B cell (primary cell): ENCODE measurements around the gene ABLIM1. TPM values are rescaled to one million over a fixed set of nuclear protein-coding genes. Genes with fewer than 3 reads are reported as not detected.

Source experiments
- ATAC-seq: fragments of 200-7000 bp; cut with Tn5 transposase; one replicate; pipeline ENCODE4 v1.10.0; 2021; ENCODE audit warnings: low read depth, mild to moderate bottlenecking, moderate number of reproducible peaks, moderate library complexity
- CTCF ChIA-PET: fragments of 350-600 bp; sonication (Branson Sonifier 250); formaldehyde crosslinking; loops from one replicate; lab custom pipeline; 2021; ENCODE audit warnings: antibody characterized with exemption, inconsistent platforms; lab: Charles Lee
- POLR2A ChIA-PET: fragments of 350-600 bp; sonication (Branson Sonifier 250); formaldehyde crosslinking; loops from one replicate; lab custom pipeline; 2021; ENCODE audit warnings: antibody characterized with exemption; lab: Charles Lee
- DNase-seq: peaks from one replicate; pipeline ENCODE4 v3.0.0; 2013
- H2AFZ ChIP-seq: 2 replicates; pipeline ENCODE4 v1.6.1; 2012; ENCODE audit warnings: mild to moderate bottlenecking, low read depth, low read length; ENCODE audit not compliant: insufficient read depth, poor library complexity, severe bottlenecking
- H3K27ac ChIP-seq, 2 donors: 1 replicate in 1 of 2; 2 replicates in 1 of 2; pipeline ENCODE4 v1.5.1; 2012 to 2013; ENCODE audit warnings: low read length in 2 of 2, mild to moderate bottlenecking in 2 of 2, moderate library complexity in 1 of 2
- H3K27me3 ChIP-seq, 4 experiments: fragments of 200-600 bp in 1 of 4; sonication (generic) in 1 of 4; replicated peaks in 1 of 4; 1 replicate in 2 of 4; 2 replicates in 2 of 4; pipeline versions ENCODE4 v1.6.1 to v1.7.0; 2013 to 2016; ENCODE audit warnings: low read length in 3 of 4, mild to moderate bottlenecking in 2 of 4, mixed read lengths in 1 of 4, moderate library complexity in 1 of 4; ENCODE audit not compliant: insufficient read depth in 4 of 4, control insufficient read depth in 3 of 4; ENCODE audit errors: control extremely low read depth in 1 of 4
- H3K36me3 ChIP-seq, 2 experiments: replicated peaks in 1 of 2; 1 replicate in 1 of 2; 2 replicates in 1 of 2; pipeline versions ENCODE4 v1.6.1 to v1.7.1; 2013; ENCODE audit warnings: low read length in 1 of 2; ENCODE audit not compliant: insufficient read depth in 2 of 2, control insufficient read depth in 1 of 2; ENCODE audit errors: control extremely low read depth in 1 of 2, extremely low read depth in 1 of 2
- H3K4me1 ChIP-seq, 2 donors: fragments of 200-600 bp in 1 of 2; sonication (generic) in 1 of 2; 1 replicate in 1 of 2; 2 replicates in 1 of 2; pipeline versions ENCODE4 v1.5.1 to v1.6.1; 2013 to 2017; ENCODE audit warnings: low read length in 2 of 2; ENCODE audit not compliant: control insufficient read depth in 2 of 2, insufficient read depth in 2 of 2
- H3K4me2 ChIP-seq: replicated peaks from 2 replicates; pipeline ENCODE3; 2012; ENCODE audit warnings: mild to moderate bottlenecking, low read depth, low read length; ENCODE audit not compliant: poor library complexity, severe bottlenecking
- H3K4me3 ChIP-seq, 5 experiments: fragments of 200-600 bp in 1 of 5; sonication (generic) in 1 of 5; 1 replicate in 3 of 5; 2 replicates in 2 of 5; pipeline versions ENCODE4 v1.5.1 to v1.7.0; 2011 to 2016; ENCODE audit warnings: low read length in 4 of 5, mild to moderate bottlenecking in 4 of 5, low read depth in 2 of 5, control low read depth in 1 of 5, moderate library complexity in 1 of 5; ENCODE audit not compliant: insufficient read depth in 1 of 5; ENCODE audit errors: control extremely low read depth in 1 of 5, extremely low read depth in 1 of 5
- H3K79me2 ChIP-seq: fragments of 200-600 bp; sonication (generic); one replicate; pipeline ENCODE4 v1.6.0; 2016; ENCODE audit warnings: low read length; ENCODE audit not compliant: control insufficient read depth, insufficient read depth
- H3K9ac ChIP-seq: fragments of 200-600 bp; sonication (generic); 2 replicates; pipeline ENCODE4 v1.6.1; 2017; ENCODE audit warnings: mild to moderate bottlenecking, low read length, moderate library complexity
- H3K9me3 ChIP-seq, 3 donors: one replicate each; pipeline versions ENCODE4 v1.6.1 to v1.7.1; 2013; ENCODE audit warnings: low read length in 2 of 3; ENCODE audit not compliant: control insufficient read depth in 2 of 3, insufficient read depth in 1 of 3; ENCODE audit errors: control extremely low read depth in 1 of 3
- H4K20me1 ChIP-seq: 2 replicates; pipeline ENCODE4 v1.6.0; 2012; ENCODE audit warnings: mild to moderate bottlenecking, low read length; ENCODE audit not compliant: insufficient read depth, control insufficient read depth, poor library complexity, severe bottlenecking
- H3K27ac Mint-ChIP-seq: one replicate; pipeline ENCODE4 v1.8.0; 2021; ENCODE audit warnings: mixed read lengths
- H3K27me3 Mint-ChIP-seq: one replicate; pipeline ENCODE4 v1.8.0; 2021; ENCODE audit warnings: mixed read lengths
- H3K4me1 Mint-ChIP-seq: one replicate; pipeline ENCODE4 v1.8.0; 2021; ENCODE audit warnings: mixed read lengths
- H3K4me3 Mint-ChIP-seq: one replicate; pipeline ENCODE4 v1.8.0; 2021; ENCODE audit warnings: mixed read lengths
- H3K9me3 Mint-ChIP-seq: one replicate; pipeline ENCODE4 v1.8.0; 2022; ENCODE audit warnings: mixed read lengths; ENCODE audit not compliant: insufficient read depth
- EZH2 ChIP-seq: IDR thresholded peaks from 2 replicates; pipeline ENCODE4 v1.6.1; 2012; ENCODE audit warnings: borderline replicate concordance, low read depth, mild to moderate bottlenecking, moderate library complexity, low read length; ENCODE audit not compliant: insufficient read depth, poor library complexity, severe bottlenecking
- WGBS: methylation state at CpG from one replicate; pipeline ENCODE4 v1.1.5; 2013; ENCODE audit warnings: missing lambda C conversion rate; ENCODE audit not compliant: insufficient coverage; 5-methylcytosine and 5-hydroxymethylcytosine counted together
- intact Hi-C: fragments of 100-400 bp; cut with micrococcal nuclease; formaldehyde crosslinking; loops from one replicate; pipeline ENCODE4 v1.10.0; 2022
- polyA plus RNA-seq: library from polyadenylated mRNA; depleted of rRNA; stranded (reverse); fragments of >200 nt; gene quantifications from 2 replicates; pipeline ENCODE4 v1.2.3, GENCODE V29; 2012
- total RNA-seq, 2 donors: library from RNA; stranded (reverse); fragments of 120-200 nt in 1 of 2; gene quantifications; 1 replicate in 1 of 2; 2 replicates in 1 of 2; pipeline versions ENCODE4 v1.2.3 to v1.2.4, GENCODE V29; 2013 to 2022
- TF ChIP-seq, protein P1 (sequence below): fragments of 200-600 bp; IDR thresholded peaks from one replicate; pipeline ENCODE4 v1.8.0; 2022; ENCODE audit warnings: antibody characterized with exemption, mild to moderate bottlenecking

The ABLIM1 gene
- total and polyA plus RNA-seq, 2 donors (not counting 1 experiment from before 2014, with no cell fraction given) = 55.6 to 148 TPM

DNA sequence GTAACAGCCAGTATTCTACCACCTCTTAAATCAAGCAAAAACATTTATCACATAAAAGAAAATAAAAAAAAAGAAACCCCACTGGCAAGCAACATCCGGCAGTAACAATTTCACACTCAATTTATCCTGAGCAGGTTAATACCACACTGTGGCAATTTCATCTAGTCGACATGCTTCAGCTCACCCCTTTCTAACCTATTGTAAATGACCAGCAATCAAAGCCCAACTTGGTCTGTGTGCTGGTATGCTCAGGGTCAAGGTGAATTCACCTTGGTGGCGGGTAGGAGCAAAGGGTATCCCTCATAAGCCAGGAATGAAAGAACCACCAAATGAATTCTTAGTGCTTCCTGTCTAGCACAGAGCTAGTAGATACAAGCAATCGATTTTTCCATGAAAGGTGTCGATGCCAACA is 144.7 kb downstream of the ABLIM1 start:
- peaks cover 99% of the 10 kb centered on the region for H3K79me2 ChIP-seq
- ChIA-PET CTCF (interaction anchor here (1.2 to 2.1 kb wide), 3 partner anchors 11 to 13 kb away, joined by 3 to 9 read pairs (median 4); no protein-coding TSS in a partner anchor), POLR2A (no interaction called here)
- no peak overlapping the region for H3K9ac ChIP-seq
- no peak for ATAC-seq
- no peak overlapping the region for H2AFZ ChIP-seq
- peak overlapping the region; percentile 0 for H3K4me2 ChIP-seq
- WGBS = 75% methylated on average over 3 of the region's 5 CpGs
- no peak for TF ChIP-seq EZH2
- TF ChIP-seq, protein P1, sequence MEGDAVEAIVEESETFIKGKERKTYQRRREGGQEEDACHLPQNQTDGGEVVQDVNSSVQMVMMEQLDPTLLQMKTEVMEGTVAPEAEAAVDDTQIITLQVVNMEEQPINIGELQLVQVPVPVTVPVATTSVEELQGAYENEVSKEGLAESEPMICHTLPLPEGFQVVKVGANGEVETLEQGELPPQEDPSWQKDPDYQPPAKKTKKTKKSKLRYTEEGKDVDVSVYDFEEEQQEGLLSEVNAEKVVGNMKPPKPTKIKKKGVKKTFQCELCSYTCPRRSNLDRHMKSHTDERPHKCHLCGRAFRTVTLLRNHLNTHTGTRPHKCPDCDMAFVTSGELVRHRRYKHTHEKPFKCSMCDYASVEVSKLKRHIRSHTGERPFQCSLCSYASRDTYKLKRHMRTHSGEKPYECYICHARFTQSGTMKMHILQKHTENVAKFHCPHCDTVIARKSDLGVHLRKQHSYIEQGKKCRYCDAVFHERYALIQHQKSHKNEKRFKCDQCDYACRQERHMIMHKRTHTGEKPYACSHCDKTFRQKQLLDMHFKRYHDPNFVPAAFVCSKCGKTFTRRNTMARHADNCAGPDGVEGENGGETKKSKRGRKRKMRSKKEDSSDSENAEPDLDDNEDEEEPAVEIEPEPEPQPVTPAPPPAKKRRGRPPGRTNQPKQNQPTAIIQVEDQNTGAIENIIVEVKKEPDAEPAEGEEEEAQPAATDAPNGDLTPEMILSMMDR = no peak
- no peak for DNase-seq
- H3K36me3 ChIP-seq = peaks cover 0 to 5% of the 10 kb centered on the region in 2 experiments
- Mint-ChIP-seq H3K27me3 (no peaks in the 10 kb centered on the region), H3K4me1 (peaks cover 79% of the 10 kb centered on the region), H3K27ac (no peak overlapping the region), H3K4me3 (no peak overlapping the region), H3K9me3 (no peaks in the 10 kb centered on the region)
- H3K9me3 ChIP-seq = no peaks in the 10 kb centered on the region
- H3K27me3 ChIP-seq = no peaks in the 10 kb centered on the region
- H3K4me1 ChIP-seq = peaks cover 40 to 44% of the 10 kb centered on the region in 2 donors
- H3K27ac ChIP-seq = no peak overlapping the region
- peaks cover 88% of the 10 kb centered on the region for H4K20me1 ChIP-seq
- H3K4me3 ChIP-seq = no peak overlapping the region
- intact Hi-C loops = loop anchor here (2.0 kb wide), 1 partner anchor 17 kb away; no protein-coding TSS in a partner anchor

DNA sequence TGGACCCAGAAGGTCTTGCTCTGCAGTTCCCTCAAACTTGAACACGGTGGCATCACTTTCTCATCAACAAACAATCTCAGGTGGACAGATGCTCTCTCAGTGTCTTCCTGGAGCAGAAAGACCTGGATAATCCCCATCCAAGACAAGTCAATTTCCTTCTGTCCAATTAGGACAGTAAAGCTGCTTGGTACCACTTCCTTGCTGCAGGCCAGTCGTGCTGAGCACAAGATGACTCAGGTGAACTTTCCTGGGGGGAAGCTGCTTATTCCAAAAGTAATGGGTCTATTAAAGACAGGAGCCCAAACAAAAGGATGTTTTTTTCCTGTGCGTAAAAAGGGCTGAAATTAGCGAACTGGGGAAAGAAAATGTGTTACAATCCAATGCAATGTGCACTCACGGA is 146.2 kb downstream of the ABLIM1 start:
- peaks cover 0 to 5% of the 10 kb centered on the region in 2 experiments for H3K36me3 ChIP-seq
- peaks cover 30 to 33% of the 10 kb centered on the region in 2 donors for H3K4me1 ChIP-seq
- TF ChIP-seq, protein P1 = no peak
- no peak for TF ChIP-seq EZH2
- no peak overlapping the region for H3K4me3 Mint-ChIP-seq
- H3K27me3 Mint-ChIP-seq = no peaks in the 10 kb centered on the region
- no peaks in the 10 kb centered on the region for H3K27me3 ChIP-seq
- H4K20me1 ChIP-seq = peaks cover 86% of the 10 kb centered on the region
- H3K27ac Mint-ChIP-seq = no peak overlapping the region
- no peak for ATAC-seq
- H3K4me1 Mint-ChIP-seq = peaks cover 76% of the 10 kb centered on the region
- intact Hi-C loops = loop anchor here (2.0 kb wide), 1 partner anchor 15 kb away; no protein-coding TSS in a partner anchor
- H3K27ac ChIP-seq = no peak overlapping the region
- H3K9me3 ChIP-seq = no peaks in the 10 kb centered on the region
- ChIA-PET CTCF (no interaction called here), POLR2A (no interaction called here)
- peaks cover 99% of the 10 kb centered on the region for H3K79me2 ChIP-seq
- H3K4me3 ChIP-seq = no peak overlapping the region
- 96% methylated on average over 5 of the region's 5 CpGs for WGBS
- no peak overlapping the region for H3K4me2 ChIP-seq
- no peak for DNase-seq
- no peak overlapping the region for H2AFZ ChIP-seq
- no peaks in the 10 kb centered on the region for H3K9me3 Mint-ChIP-seq
- no peak overlapping the region for H3K9ac ChIP-seq
